GM21390 (cell line): ENCODE results near the gene PARD6B.
A peak's percentile ranks its signal among the peaks of the same experiment; 100 is the strongest.
"Not testable (repeated sequence)": the region's sequence is repeated elsewhere in the genome, so short reads cannot be mapped to it uniquely, and the experiment has no call there.

Experiments
- ATAC-seq: cut with Tn5 transposase; IDR thresholded peaks from one replicate; pipeline ENCODE4 v1.9.1; 2021; ENCODE audit not compliant: unreplicated experiment

PARD6B gene

DNA sequence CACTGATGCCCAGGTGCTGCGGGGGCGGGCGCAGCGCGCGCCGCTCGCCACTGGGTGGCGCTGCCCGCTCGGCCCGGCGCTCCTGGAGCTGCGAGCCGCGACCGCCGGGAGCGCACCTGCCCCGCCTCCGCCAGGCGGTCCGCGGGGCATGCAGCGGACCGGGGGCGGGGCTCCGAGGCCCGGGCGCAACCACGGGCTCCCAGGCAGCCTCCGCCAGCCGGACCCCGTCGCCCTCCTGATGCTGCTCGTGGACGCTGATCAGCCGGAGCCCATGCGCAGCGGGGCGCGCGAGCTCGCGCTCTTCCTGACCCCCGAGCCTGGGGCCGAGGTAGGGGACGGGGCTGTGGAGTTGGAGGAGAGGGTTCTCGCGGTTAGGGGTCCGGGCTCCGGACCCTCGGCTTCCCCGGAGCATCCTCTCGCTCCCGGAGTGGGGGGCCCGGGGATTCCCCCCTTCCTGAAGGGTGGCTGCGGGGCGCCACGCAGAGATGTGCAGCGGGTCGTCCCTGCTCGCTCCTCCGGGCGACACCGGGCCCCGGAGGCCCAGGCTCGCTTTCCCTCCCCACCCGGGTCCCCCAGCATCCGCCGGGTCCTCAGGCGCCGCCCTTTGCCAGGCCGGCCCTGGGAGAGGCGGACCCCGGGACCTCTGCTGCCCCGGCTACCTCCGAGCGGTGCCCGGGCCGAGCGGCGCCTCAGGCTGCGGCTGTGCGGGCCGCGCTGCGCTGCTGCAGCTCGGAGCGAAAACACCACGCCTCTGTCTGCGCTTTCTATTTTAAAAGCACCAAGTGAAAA, 63.7 kb downstream of the PARD6B start, which contains the start of gene BCAS4:
TSS of gene BCAS4 (plus strand) at position 216 of the 789 bp plus-strand sequence. CDS start at position 239, 23 bp downstream.
- peak; percentile 57 for ATAC-seq

- no peak for ATAC-seq
Observed at GRCh38 chr20:50797142-50797541, 65.8 kb downstream of the PARD6B start.

- no peak for ATAC-seq
Observed at GRCh38 chr20:50798650-50799049, 67.3 kb downstream of the PARD6B start.

DNA sequence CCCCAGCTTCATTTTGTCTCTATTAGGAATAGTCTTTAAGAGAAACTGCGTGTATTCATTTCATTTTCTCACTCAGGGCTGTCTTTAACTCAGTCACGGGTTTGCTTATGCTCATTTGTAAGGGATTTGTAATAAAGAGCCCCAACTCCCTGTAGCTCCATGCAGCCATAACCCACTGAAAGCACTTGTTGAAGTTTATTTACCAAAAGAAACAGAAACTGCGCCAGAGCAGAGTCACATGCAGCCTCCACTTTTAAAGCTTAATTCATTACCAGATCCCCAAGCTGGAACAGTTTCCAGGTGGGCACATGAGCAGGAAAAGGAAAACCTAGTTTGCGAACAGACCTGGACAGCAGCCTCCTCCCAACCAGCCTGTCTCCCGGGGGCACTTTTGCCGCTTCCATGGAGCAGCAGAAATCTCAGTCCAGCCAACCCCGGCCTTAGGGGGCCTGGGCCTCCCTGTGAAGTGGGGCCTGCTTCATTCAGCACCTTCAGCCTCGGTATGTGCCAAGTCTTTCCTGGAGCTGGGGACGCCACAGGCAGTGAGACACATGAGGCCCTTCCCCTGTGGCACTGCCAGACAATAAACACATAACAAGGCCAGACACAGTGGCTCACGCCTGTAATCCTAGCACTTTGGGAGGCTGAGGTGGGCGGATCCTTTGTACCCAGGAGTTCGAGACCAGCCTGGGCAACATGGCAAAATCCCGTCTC, 68.0 kb downstream of the PARD6B start:
- no peak for ATAC-seq

- ATAC-seq = peak; percentile 49
Observed at GRCh38 chr20:50799890-50800550, 68.6 kb downstream of the PARD6B start.

- not testable (repeated sequence) for ATAC-seq
Observed at GRCh38 chr20:50800986-50801746, 69.8 kb downstream of the PARD6B start.

DNA sequence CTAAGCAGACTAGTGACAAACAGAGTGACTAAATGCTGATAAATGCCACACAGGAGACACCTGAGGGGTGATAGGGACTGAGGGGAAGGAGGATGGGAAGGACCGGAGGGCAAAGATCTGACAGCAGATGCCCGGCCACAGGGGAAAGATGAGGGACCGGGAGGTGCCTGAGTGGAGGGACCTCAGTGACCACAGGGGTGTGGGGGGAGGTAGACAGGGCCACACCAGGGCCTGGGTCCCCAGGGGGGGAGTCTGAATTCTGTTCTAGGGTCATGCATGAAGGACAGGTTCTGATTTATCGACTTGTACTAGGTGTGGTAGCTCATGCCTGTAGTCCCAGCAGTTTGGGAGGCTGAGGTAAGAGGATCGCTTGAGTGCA, 70.4 kb downstream of the PARD6B start:
- ATAC-seq = no peak

DNA sequence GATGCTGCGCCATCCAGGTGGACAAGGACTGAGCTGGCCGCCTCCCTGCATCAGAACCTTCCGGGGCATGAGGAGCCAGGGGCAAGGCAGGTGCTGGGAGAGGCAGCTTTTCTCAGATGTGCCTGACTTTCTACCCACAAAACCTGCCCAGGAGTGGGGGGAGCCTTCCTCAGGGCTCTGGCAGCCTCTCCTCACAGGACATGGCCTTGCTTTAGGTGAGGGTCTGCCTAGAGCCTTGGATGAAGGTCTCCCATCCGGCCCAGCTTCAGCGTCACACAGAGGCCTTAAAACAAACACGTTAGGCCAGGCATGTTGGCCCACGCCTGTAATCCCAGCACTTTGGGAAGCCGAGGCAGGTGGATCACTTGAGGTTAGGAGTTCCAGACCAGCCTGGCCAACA, 70.9 kb downstream of the PARD6B start:
- no peak for ATAC-seq

- ATAC-seq = no peak
Observed at GRCh38 chr20:50804437-50805348, 73.3 kb downstream of the PARD6B start.

GRCh38 chr20:50805349-50805684, 73.9 kb downstream of the PARD6B start:
- no peak for ATAC-seq

DNA sequence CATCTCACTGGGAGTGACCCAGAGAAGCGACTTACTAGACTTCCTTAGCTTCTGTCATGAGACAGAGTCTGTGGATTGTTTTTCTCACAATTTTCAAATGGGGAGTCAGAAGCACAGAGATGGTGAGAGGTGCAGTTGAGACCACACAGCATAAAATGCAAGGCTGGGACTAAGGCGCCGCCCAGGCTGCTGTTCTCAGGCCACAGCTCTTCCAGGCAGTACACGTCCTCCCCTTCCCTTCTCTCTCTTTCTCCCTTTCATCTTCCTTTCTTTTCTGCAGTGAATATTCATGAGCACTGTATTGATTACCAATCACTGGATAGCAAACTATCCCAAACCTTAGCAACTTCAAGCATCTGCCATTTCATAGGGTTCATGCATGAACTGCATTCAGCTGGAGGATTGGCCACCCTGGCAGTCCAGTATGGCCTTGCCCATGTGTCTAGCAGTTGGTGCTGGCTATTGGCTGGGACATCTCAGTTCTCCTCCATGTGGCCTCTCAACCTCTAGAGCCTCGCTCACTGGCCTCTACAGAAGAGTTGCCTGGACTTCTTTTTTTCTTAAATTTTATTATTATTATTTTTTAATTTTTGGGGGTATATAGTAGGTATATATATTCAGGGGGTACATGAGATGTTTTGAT, 74.9 kb downstream of the PARD6B start:
- ATAC-seq = no peak
